Measurements from ENCODE around the gene RAB15.
A peak's percentile ranks its signal among the peaks of the same experiment; 100 is the strongest.
"Not testable (repeated sequence)": the region's sequence is repeated elsewhere in the genome, so short reads cannot be mapped to it uniquely, and the experiment has no call there.

The RAB15 gene

DNA sequence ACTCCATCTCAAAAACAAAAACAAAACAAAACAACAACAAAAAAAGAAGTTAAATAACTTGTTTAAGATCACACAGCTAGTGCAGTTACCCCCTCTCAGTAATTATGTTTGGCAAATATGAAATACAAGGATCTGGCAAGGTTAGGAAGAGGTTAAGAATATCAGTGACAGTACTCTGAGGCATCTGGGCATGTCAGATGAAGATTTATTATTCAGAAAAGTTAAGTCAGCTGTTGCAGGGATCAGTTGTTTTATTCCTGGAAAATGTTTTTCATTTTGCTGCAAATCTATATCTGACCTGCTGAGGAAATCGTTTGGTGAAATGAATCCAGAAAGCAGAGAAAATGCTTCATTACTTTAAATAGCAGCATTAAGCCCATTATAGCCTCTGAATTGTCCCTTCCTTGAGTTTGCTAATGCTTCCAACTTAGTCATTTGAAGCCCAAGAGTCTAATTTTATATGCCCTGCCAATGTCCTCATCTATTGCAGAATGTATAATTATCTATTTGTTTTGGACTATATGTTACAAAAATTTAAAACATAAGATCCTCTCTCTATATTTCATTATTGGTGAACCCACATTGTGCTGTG, 37.7 kb downstream of the RAB15 start:
- no peak for DNase-seq

DNA sequence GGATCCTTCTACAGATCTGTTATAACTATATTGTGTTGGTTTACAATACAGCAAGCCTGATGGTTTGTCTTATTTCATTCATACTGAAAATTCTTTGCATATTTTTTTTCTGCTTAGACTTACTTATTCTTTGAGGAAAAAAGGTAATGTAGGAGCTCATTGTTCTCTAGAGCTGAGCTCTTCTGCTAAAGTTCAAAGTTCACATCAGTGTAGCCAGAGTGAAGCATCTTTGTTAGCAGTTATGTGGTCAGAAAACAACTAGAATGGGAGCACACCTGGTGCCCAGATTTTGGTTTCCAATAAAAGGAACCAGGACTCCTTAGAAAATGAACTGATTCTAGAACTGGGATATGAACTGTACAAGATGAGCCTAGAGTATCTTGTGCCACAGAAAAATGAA, 39.9 kb downstream of the RAB15 start:
- no peak for DNase-seq

DNA sequence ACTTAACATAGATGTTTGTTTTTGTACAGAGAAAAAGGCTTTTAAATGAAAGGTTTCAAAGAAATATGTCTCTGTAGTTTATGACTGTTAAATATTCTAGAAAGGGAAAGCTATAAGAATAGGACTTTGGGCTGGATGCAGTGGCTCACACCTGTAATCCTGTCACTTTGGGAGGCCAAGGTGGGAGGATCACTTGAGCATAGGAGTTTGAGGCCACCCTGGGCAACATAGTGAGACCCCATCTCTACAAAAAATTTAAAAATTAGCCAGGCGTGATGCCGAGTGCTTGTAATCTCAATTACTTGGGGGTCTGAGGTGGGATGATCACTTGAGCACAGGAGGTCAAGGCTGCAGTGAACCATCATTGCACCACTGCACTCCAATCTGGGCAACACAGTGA, 41.0 kb downstream of the RAB15 start:
- DNase-seq = no peak

DNA sequence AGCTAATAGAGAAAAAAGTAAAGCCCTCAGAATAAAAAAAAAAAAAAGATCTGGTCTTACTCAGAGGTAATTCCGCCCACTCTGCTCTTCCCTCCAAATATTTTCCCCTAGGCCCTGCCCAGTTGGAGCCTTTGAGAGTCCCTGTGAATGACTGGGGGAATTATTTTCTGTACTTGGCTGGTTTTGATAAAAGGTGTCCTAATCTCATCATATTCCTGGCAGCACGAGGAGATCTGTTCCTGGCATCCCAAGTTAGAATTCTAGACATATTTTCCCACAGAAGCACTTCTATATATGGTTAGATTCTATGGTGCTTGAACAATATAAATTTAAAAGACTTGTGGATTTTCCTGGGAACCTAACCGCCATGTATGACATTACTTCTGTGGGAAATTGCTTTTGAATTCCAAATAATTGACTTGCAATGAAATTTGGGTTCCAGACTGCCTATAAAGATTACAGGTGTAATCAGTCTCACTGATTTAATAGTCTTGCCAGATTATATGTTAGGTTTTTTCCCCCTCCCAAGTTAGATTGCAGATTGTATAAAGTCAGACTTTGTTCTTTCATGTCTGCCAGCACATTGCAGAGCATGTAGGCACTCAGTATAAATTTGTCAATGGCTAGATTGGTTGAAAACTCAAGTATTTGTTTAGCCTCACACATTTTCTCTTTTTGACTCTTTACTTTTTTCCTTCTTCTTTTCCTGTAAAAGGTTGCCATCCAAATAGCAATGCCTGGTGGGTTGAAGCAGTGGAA, 41.9 kb downstream of the RAB15 start:
- DNase-seq = no peak

DNA sequence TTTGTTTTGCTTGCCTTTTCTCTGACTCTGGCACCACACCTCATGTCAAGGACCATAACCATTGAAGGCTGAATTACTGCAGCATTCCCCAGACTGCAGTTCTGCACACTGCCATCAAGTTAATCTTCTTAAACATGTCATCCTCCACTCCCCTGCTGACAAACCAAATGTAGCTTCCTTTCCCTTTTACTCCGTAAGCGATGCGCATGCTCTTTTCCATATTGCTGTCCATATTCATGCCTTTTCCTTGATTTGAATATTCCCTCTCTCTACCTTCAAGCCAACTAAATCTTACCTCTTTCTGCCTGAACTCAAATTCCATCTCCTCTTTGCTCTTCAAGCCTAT, 43.1 kb downstream of the RAB15 start:
- no peak for DNase-seq

DNA sequence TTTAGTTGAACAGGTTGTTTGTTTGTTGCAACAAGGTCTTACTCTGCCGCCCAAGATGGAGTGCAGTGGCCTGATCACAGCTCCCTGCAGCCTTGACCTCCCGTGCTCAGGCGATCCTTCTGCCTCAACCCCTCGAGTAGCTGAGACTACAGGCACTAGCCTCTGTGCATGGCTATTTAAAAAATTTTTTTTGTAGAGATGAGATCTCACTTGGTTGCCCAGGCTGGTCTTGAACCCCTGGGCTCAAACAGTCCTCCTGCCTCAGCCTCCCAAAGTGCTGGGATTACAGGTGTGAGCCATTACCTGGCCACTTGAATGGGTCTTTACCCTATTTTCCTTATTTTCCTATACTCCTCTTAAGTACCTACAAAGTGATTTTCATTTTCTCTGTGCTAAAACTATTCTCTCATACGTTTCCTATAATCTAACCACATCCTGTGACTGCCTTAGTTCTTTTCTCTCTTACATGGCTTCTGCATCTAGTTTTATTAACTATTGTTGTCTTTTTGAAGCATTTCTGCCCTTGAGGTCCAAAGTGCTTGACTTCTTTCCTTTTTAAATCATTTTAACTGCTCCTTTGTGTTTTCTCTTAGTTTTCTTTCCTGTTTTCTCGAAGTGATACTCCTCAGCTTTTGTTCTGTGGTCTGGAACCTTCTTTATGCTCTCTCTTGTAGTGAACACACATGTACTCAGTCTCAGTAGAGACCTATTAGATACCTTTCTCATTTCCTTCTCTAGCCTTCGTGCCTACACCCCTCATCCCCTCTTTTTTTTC, 43.7 kb downstream of the RAB15 start:
- DNase-seq = peak in 1 of 2 donors; percentile 54

DNA sequence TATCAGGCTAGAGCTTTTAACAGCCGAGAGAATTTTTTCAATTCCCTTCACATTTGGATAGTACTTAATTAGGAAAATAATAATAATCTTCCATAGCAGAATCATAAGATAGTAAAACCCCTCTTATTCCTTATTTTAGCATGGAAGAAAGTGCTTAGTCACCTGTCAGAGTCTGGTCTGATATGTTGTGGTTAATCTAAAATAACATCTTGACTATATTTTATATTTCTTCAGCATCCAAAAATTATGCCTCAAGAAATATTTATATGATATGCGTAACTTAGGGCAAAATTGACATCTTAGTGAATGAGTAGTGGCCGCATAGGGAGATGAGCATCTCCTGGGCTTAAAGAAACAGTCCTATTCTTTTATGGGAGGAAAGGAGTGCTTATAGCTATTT, 45.1 kb downstream of the RAB15 start:
- DNase-seq = no peak

DNA sequence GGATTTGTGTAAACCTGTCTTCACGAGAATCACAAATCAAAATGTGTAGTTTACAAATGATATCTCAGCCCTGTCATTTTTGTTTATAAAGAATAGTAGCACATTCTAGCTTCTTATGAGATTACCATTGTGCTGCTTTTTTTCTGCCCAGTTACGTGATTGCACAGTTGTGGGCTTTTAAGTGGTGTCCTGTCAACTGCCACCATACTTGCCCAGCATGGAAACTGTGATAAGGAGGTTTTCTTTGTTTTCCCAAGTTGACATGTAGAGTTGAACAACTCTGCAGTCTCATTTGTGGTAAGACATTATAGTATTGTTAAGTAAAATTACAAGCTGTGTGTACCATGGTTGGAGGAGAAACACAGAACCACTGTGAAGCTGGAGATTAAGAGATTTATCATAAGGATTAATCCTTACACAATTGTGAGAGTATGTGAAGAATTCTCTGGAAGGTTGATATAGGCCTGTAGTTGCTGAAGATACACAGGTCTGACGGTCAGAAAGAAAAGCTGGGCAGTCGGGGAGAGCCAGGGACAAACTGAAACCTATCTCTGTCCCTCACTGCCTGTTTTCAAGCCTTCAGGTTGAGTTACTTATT, 45.6 kb downstream of the RAB15 start:
- DNase-seq = no peak

DNA sequence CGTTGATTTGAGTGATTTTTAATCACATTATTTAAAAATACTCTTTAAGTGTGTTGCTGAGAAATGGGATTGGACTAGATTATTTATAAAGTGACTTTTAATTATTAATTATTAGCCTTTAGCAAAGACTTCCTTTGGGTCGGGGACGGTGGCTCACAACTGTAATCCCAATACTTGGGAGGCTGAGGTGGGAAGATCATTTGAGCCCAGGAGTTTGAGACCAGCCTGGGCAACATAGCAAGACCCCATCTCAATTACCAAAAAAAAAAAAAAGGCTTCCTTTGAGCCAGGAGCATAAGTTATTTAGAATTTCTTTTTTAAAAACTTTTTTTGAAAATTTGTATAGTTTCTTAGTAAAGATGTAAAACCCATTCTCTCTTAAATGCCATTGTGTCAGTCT, 49.1 kb downstream of the RAB15 start:
- no peak for DNase-seq

DNA sequence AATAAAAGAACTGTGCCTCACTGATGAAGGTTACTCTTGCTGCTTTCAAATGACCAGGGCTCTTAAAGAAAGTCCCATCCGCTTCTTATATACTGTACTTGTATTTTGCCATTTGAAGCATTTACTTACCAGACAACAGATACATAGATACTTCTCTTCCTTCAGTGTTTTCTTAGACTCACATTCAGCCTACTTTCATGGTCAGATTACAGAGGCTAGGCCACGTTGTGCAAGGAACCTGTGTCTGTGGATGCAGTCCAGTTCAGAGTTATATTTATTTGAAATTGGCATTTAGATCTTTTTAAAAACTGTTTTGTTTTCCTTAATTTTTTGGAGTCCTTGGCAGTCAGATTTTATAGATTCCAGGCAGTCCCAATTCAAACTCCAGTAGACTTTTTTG, 51.7 kb downstream of the RAB15 start:
- no peak for DNase-seq

DNA sequence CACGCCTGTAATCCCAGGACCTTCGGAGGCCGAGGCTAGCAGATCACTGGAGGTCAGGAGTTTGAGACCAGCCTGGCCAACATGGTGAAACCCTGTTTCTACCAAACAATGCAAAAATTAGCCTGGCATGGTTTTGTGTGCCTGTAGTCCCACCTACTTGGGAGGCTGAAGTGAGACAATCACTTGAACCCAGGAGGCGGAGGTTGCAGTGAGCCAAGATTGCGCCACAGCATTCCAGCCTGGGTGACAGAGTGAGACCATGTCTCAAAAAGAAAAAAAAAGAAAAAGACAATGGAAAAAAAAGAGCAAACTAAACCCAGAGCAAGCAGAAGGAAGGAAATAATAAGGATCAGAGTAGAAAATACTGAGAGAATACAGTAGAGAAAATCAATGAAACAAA, 52.5 kb downstream of the RAB15 start:
- no peak for DNase-seq

DNA sequence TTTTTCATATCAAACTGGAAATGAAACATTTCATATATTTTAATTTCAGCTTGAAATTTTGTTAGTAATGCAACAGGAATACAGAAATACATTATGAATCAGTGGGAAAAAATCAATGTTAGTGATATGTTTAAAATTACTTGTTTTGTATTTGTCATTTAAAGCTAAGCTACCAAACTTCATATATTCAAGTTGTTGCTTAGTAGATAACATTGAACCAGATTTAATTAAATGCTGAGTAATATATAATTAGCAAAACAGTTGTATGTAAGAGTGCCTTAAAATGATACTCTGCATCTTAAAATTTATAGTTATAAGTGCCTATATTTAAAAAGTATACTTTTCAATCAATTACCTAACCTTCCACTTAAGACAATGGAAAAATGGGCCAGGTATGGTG, 52.9 kb downstream of the RAB15 start:
- DNase-seq = no peak

DNA sequence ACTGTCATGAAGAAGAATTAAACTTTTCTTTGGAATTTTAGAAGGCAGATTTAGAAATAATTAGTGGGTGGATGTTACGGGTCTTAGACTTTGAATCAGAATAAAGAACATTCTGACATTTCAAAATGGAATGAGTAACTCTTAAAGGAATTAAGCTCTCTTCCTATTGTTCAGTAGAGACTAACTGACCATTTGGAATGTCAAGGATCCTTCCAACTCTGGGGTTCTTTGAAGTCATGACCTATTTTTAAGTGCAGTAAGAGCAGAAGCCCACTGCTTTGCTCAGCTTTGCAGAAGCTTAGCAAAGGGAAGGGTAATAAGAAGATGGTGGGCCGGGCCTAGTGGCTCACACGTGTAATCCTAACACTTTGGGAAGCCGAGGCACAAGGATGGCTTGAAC, 53.9 kb downstream of the RAB15 start:
- no peak for DNase-seq

DNA sequence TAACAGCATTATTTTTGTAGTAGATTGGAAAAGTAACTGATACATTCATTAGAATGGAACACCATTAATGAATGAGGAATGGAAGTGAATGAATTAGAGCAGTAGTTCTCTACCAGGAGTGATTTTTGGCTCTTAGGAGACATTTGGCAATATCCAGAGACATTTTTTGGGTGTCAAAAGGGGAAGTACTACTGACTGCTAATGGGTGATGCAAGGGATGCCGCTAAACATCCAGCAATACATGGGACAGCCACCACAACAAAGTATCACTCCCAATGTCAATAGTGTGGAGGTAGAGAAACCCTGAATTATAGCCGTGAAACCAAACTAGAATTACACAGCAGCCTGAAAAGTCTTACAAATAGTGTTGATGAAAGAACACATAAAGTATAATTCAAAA, 56.3 kb downstream of the RAB15 start:
- peak in 1 of 2 donors; percentile 5 for DNase-seq

DNA sequence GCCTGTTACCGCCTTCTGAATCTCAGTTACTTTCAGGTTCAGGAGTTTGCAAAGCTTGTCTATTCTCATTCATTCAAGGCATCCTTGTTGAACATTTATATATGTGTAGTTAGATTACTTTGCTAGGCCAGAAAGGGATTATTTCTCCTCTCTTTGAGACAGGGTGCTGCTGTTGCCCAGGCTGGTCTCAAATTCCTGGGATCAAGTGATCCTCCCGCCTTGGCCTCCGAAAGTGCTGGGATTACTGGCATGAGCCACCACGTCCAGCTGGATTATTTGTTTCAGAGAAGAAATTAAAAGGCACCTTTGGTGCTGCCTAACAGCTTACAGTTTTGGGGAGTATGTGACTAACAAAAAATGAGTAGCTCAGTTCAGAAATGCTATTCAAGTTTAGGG, 57.1 kb downstream of the RAB15 start:
- no peak for DNase-seq

DNA sequence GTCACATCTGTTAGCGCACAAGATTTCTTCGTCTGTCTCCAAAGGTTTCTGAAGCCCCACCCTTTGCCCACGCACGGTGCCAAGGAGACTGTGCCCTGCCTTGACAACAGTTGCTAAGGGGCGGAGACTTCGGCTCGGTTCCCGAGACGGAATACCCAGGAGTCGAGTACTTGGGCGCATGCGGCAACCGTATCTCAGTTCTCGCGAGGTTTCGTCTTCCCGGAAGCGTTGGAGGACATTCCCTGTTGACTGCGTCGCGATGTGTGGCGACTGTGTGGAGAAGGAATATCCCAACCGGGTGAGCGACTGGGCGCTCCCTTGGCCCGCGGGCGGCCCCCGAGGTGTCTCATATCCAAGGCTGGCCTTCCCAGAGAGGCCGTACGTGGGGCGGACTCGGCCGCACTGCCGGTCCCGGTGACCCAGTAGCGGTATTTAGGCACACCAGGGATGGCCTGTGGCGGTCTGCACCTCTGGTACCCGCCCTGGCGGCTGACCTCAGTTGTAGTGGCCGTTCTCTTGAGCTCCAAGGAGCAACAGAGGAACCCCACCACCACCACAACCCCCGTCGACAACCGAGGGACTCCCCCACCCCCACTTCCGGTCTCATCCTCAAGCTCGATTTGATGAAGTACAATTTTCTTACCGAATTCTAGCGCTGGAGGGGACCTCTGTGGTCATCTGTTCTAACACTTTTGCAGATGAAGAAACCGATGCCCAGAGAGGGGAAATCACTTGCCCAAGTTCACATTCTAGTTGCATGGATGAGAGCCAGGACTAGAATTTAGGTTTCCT, 57.7 kb downstream of the RAB15 start, which contains the start of gene CHURC1:
Gene CHURC1, plus strand, starts transcription at position 219 of the 792 bp plus-strand sequence. Its CDS starts 41 bp downstream, at position 260.
- DNase-seq = peak; percentile 98 to 99

DNA sequence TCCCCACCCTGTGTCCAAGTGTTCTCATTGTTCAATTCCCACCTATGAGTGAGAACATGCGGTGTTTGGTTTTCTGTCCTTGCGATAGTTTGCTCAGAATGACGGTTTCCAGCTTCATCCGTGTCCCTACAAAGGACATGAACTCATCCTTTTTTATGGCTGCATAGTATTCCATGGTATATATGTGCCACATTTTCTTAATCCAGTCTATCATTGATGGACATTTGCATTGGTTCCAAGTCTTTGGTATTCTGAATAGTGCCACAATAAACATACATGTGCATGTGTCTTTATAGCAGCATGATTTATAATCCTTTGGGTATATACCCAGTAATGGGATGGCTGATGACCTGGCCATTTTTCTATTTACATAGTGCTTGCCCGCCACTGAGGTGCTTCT, 58.7 kb downstream of the RAB15 start:
- DNase-seq = not testable (repeated sequence)

DNA sequence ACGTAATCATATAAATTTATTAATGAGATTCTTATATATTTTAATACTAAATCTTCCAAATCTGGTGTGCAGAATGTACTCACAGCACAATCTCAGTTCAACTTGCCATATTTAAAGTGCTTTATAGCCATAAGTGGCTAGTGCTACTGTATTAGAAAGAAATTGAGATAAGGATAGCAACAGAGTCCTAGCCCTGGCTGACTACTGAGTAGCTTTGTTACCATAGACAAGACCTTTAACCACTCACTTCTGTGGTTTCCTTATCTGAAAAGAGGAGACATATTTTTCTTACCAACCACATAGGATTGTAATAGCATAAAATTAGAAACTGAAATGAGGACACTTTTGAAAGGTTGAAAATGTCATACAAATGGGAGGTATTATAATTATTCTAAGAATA, 59.9 kb downstream of the RAB15 start:
- DNase-seq = no peak

DNA sequence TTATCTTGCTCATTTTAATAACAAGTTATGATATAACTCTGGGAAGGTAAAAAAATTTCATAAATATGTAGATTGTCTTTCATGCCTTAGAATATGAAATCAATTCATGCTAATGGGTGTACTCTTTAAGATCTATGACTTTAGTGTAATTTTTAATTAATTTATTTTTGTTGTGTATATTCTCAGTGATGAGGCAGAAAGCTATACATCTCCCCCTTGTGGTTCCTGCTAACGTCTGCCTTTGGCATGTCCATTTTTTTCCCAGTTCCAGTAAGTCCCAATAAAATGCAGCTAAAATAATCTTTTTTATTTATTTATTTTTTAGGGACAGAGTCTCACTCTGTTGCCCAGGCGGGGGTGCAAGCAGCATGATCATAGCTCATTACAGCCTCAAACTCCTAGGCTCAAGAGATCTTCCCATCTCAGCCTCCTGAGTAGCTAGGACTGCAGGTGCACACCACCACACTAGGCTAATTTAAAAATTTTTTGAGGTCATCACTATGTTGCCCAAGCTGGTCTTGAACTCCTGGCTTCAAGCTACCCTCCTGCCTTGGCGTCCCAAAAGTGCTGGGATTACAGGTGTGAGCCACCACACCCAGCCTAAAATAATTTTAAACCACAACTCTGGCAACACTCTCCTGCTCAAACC, 61.2 kb downstream of the RAB15 start:
- no peak for DNase-seq

DNA sequence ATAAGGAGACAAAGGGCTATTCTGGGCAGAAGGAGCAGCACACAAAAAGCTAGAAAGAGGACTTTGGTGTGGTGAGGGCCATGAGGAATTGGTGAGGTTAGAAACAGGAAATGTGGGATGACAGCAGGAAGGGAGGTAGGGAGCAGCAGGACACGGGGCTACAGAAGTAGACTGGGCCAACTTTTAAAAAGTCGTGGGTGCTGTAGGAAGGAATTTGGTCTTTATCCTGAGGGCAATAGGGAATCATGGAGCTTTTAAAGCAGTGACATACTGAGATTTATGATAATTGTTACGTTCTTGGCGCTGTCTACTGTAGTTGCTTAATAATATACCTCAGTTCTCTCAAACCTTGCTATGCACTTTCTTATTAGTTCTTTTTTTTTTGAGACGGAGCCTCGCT, 66.1 kb downstream of the RAB15 start:
- no peak for DNase-seq

DNA sequence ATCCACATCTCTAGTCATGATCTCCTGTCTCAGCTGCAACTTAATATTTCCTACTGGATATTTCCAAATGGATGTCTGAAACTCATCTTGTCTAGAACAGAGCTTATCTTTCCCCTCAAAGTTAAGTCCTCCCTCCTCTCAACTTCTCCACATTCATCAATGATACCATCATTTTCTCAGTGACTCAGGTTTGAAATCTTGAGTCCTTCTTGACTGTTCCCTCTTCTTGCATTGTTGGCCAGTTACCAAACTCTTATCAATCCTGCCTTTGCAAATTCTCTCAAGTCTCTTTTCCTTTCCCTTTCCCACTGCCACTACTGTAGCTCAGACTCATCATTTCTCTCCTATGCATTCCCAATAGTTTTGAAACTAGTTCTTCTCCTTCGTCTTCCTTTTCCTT, 72.2 kb downstream of the RAB15 start:
- DNase-seq = no peak

Measured in CD4-positive, alpha-beta T cell treated with Interferon alpha-2 for 1 hour (primary cell).